ENCODE results near the gene NPAS3. TPM values are rescaled to one million over a fixed set of nuclear protein-coding genes. Genes with fewer than 3 reads are reported as not detected.

The NPAS3 gene
- total and polyA plus RNA-seq, 4 donors, result 0.07 to 0.09 (median 0.08) TPM; not detected in 1

DNA sequence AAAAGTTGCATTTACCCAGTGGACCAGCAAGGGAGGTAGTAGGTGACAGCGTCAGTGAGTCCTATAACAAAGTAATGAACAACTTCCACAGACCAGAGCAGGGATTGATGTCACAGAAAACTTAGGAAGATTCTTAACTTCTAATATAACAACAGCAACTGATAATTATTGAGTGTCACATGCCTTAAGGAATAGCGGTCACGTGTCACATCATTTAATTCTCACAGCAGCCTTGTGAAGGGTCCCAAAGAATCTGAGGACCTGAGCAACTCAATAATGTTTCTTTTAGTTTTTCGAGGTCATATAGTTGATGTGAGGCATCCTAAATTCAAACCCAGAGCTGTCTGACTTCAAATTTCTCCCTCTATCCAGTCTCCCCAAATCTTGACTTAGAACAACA is 590.0 kb downstream of the NPAS3 start:
- 74% methylated on average over 4 of the region's 4 CpGs for WGBS
- Histone ChIP-seq H3K36me3 (ENCODE audit: control insufficient read depth in 4 of 4, insufficient read depth in 3 of 4, low read depth in 1 of 4, low read length in 3 of 4) (no peaks in the 10 kb centered on the region), H3K9ac (ENCODE audit: low read depth in 1 of 2, low read length in 2 of 2) (no peak overlapping the region), H3K27me3 (ENCODE audit: control insufficient read depth in 4 of 4, insufficient read depth in 4 of 4, low read length in 3 of 4) (no peaks in the 10 kb centered on the region), H3K4me3 (ENCODE audit: low read depth in 1 of 3, low read length in 3 of 3) (no peak overlapping the region), H3K27ac (ENCODE audit: low read depth in 1 of 2, low read length in 2 of 2) (no peak overlapping the region), H3K9me3 (ENCODE audit: control insufficient read depth in 4 of 4, low read length in 3 of 4) (no peaks in the 10 kb centered on the region), H3K4me1 (ENCODE audit: control insufficient read depth in 4 of 4, insufficient read depth in 4 of 4, low read length in 3 of 4) (peaks cover 0 to 1% (median 0%) of the 10 kb centered on the region in 4 donors)
- no peak for DNase-seq (ENCODE audit: low spot score)
- TF ChIP-seq NR2F2 (IDR thresholded peaks at IDR 0.05), result no peak
- TF ChIP-seq, protein P1, sequence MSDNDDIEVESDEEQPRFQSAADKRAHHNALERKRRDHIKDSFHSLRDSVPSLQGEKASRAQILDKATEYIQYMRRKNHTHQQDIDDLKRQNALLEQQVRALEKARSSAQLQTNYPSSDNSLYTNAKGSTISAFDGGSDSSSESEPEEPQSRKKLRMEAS (IDR thresholded peaks at IDR 0.05), result no peak
- TF ChIP-seq, protein P2, sequence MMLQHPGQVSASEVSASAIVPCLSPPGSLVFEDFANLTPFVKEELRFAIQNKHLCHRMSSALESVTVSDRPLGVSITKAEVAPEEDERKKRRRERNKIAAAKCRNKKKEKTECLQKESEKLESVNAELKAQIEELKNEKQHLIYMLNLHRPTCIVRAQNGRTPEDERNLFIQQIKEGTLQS (IDR thresholded peaks at IDR 0.05), result no peak
- TF ChIP-seq GABPA (IDR thresholded peaks at IDR 0.05 in 1 of 2, conservative IDR thresholded peaks at IDR 0.05 in 1 of 2), result no peak
- TF ChIP-seq EGR1 (IDR thresholded peaks at IDR 0.05; ENCODE audit: low read depth in 2 of 2), result no peak
- no peak for TF ChIP-seq HNF4G (IDR thresholded peaks at IDR 0.05)
- TF ChIP-seq, protein P3, sequence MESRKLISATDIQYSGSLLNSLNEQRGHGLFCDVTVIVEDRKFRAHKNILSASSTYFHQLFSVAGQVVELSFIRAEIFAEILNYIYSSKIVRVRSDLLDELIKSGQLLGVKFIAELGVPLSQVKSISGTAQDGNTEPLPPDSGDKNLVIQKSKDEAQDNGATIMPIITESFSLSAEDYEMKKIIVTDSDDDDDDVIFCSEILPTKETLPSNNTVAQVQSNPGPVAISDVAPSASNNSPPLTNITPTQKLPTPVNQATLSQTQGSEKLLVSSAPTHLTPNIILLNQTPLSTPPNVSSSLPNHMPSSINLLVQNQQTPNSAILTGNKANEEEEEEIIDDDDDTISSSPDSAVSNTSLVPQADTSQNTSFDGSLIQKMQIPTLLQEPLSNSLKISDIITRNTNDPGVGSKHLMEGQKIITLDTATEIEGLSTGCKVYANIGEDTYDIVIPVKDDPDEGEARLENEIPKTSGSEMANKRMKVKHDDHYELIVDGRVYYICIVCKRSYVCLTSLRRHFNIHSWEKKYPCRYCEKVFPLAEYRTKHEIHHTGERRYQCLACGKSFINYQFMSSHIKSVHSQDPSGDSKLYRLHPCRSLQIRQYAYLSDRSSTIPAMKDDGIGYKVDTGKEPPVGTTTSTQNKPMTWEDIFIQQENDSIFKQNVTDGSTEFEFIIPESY (IDR thresholded peaks at IDR 0.05), result no peak
- TF ChIP-seq, protein P4, sequence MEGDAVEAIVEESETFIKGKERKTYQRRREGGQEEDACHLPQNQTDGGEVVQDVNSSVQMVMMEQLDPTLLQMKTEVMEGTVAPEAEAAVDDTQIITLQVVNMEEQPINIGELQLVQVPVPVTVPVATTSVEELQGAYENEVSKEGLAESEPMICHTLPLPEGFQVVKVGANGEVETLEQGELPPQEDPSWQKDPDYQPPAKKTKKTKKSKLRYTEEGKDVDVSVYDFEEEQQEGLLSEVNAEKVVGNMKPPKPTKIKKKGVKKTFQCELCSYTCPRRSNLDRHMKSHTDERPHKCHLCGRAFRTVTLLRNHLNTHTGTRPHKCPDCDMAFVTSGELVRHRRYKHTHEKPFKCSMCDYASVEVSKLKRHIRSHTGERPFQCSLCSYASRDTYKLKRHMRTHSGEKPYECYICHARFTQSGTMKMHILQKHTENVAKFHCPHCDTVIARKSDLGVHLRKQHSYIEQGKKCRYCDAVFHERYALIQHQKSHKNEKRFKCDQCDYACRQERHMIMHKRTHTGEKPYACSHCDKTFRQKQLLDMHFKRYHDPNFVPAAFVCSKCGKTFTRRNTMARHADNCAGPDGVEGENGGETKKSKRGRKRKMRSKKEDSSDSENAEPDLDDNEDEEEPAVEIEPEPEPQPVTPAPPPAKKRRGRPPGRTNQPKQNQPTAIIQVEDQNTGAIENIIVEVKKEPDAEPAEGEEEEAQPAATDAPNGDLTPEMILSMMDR (IDR thresholded peaks at IDR 0.05; ENCODE audit: low read depth, low read length, missing input control), result no peak
- TF ChIP-seq YY1 (IDR thresholded peaks at IDR 0.05), result no peak
- no peak for TF ChIP-seq RAD21 (IDR thresholded peaks at IDR 0.05)
- no peak for TF ChIP-seq TAF1 (conservative IDR thresholded peaks at IDR 0.05)
- no peak for TF ChIP-seq FOXA1 (IDR thresholded peaks at IDR 0.05)
- TF ChIP-seq RXRA (IDR thresholded peaks at IDR 0.05), result no peak
- TF ChIP-seq, protein P5, sequence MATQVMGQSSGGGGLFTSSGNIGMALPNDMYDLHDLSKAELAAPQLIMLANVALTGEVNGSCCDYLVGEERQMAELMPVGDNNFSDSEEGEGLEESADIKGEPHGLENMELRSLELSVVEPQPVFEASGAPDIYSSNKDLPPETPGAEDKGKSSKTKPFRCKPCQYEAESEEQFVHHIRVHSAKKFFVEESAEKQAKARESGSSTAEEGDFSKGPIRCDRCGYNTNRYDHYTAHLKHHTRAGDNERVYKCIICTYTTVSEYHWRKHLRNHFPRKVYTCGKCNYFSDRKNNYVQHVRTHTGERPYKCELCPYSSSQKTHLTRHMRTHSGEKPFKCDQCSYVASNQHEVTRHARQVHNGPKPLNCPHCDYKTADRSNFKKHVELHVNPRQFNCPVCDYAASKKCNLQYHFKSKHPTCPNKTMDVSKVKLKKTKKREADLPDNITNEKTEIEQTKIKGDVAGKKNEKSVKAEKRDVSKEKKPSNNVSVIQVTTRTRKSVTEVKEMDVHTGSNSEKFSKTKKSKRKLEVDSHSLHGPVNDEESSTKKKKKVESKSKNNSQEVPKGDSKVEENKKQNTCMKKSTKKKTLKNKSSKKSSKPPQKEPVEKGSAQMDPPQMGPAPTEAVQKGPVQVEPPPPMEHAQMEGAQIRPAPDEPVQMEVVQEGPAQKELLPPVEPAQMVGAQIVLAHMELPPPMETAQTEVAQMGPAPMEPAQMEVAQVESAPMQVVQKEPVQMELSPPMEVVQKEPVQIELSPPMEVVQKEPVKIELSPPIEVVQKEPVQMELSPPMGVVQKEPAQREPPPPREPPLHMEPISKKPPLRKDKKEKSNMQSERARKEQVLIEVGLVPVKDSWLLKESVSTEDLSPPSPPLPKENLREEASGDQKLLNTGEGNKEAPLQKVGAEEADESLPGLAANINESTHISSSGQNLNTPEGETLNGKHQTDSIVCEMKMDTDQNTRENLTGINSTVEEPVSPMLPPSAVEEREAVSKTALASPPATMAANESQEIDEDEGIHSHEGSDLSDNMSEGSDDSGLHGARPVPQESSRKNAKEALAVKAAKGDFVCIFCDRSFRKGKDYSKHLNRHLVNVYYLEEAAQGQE (IDR thresholded peaks at IDR 0.05), result no peak
- no peak for TF ChIP-seq HNF4A (conservative IDR thresholded peaks at IDR 0.05)

Data from liver (tissue), 9 donors.